ENCODE data around the gene PHLDB1.

DNA sequence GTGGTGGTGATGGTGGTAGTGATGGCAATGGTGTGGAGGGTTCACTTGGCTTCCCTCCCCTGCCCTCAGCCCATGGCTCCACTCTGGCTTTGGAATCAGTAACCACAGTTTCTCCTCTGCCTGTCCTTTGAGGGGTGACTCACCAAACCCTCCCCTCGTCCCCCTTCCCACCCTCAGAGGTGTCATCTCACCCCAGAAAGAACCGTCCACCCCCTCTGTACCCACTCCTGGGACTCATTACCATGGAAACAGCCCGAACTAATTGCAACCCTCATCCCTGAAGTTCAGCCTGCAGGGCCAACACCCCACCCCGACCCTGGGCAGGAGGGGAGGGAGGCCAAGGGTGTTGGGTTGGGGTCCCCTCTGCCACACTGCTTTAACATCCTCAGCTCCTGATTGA, 26.6 kb downstream of the PHLDB1 start:
- TF ChIP-seq HDAC2 (IDR thresholded peaks at IDR 0.05) = no peak
- TF ChIP-seq POLR2A (IDR thresholded peaks at IDR 0.05; ENCODE audit: low read length) = no peak
